ENCODE data around the gene TNPO2.

- TF ChIP-seq POLR2AphosphoS5 (IDR thresholded peaks at IDR 0.05): no peak
- no peak for TF ChIP-seq POLR2A (IDR thresholded peaks at IDR 0.05; ENCODE audit: low read depth)
- no peak for TF ChIP-seq CTCF (IDR thresholded peaks at IDR 0.05)
- TF ChIP-seq EP300 (IDR thresholded peaks at IDR 0.05): no peak
These were observed 43.7 kb downstream of the TNPO2 start for GRCh38 chr19:12680034-12680433.

Measured in esophagus muscularis mucosa (tissue), 4 donors.